ENCODE results near the gene ARMH3. TPM values are rescaled to one million over a fixed set of nuclear protein-coding genes. Genes with fewer than 3 reads are reported as not detected.

Gene ARMH3
- total RNA-seq, 4 donors from 2014 or later = 9.7 to 14.9 (median 13.4) TPM

DNA sequence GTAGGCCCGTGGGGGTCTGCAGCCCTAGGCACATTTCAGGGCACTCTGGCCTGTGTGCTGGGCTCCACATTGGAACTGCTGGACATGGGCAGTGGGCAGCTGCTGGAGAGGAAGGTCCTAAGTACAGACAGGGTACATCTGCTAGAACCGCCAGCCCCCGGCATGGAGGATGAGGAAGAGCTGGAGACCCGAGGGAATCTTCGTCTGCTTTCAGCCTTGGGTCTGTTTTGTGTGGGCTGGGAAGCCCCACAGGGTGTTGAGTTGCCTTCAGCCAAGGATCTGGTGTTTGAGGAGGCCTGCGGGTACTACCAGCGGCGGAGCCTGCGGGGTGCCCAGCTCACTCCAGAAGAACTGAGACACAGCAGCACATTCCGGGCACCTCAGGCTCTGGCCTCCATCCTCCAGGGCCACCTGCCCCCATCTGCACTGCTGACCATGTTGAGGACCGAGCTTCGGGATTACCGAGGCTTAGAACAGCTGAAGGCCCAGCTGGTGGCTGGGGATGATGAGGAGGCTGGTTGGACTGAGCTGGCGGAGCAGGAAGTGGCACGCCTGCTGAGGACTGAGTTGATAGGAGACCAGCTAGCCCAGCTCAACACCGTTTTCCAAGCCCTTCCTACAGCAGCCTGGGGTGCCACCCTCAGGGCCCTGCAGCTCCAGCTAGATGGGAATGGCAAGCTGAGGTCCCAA is 10.6 kb upstream of the ARMH3 start:
- peaks cover 31 to 39% of the 10 kb centered on the region in 2 donors for H3K4me1 ChIP-seq
- H3K36me3 ChIP-seq = no peaks in the 10 kb centered on the region
- intact Hi-C loops (cut with DNase I; ENCODE audit: low total_unique reads) (loop anchor here (5.0 kb wide), 1 partner anchor 66 kb away; the partner anchor contains the start of gene PPRC1), in situ Hi-C loops (cut with MboI; ENCODE audit: low sequenced_read_pairs in 4 of 4) (no loop called here)
- DNase-seq = no peak
- H3K27ac ChIP-seq = peak overlapping the region; percentile 81 to 96 (median 96)
- no peaks in the 10 kb centered on the region for H3K9me3 ChIP-seq
- H3K4me3 ChIP-seq = peak overlapping the region; percentile 66 to 95 (median 85)
- TF ChIP-seq, protein P1, sequence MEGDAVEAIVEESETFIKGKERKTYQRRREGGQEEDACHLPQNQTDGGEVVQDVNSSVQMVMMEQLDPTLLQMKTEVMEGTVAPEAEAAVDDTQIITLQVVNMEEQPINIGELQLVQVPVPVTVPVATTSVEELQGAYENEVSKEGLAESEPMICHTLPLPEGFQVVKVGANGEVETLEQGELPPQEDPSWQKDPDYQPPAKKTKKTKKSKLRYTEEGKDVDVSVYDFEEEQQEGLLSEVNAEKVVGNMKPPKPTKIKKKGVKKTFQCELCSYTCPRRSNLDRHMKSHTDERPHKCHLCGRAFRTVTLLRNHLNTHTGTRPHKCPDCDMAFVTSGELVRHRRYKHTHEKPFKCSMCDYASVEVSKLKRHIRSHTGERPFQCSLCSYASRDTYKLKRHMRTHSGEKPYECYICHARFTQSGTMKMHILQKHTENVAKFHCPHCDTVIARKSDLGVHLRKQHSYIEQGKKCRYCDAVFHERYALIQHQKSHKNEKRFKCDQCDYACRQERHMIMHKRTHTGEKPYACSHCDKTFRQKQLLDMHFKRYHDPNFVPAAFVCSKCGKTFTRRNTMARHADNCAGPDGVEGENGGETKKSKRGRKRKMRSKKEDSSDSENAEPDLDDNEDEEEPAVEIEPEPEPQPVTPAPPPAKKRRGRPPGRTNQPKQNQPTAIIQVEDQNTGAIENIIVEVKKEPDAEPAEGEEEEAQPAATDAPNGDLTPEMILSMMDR (IDR thresholded peaks at IDR 0.05 in 4 of 5, conservative IDR thresholded peaks at IDR 0.05 in 1 of 5) = no peak
- no peak for TF ChIP-seq POLR2A (IDR thresholded peaks at IDR 0.05)
- ATAC-seq = no peak
- H3K27me3 ChIP-seq = no peaks in the 10 kb centered on the region

DNA sequence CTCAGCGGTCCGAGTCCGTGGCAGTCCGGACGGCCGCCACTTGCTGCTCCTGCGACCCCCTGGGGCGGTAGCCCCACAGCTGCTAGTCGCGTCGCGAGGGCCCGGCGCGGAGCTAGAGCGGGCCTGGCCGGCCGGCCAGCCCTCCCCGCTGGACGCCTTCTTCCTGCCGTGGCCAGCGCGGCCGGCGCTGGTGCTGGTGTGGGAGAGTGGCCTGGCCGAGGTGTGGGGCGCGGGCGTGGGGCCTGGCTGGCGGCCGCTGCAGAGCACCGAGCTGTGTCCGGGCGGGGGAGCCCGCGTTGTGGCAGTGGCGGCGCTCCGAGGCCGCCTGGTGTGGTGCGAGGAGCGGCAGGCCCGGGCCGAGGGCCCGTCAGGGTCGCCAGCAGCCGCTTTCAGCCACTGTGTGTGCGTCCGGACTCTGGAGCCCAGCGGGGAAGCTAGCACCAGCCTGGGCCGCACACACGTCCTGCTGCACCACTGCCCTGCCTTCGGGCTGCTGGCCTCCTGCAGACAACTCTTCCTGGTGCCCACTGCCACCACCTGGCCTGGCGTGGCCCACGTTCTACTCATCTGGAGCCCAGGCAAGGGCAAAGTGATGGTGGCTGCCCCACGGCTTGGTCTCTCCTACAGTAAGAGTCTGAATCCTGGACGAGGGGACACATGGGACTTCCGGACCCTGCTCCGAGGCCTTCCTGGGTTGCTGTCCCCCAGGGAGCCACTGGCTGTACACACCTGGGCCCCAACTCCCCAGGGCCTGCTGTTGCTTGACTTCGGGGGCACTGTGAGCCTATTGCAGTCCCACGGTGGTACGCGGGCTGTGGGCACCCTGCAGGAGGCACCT is 9.8 kb upstream of the ARMH3 start:
- in situ Hi-C loops (cut with MboI; ENCODE audit: low sequenced_read_pairs in 4 of 4) (no loop called here), intact Hi-C loops (cut with DNase I; ENCODE audit: low total_unique reads) (loop anchor here (1.0 to 5.0 kb wide), 4 partner anchors 9 to 247 kb away; partner anchors contain the start of genes ARMH3, OGA and PPRC1)
- Histone ChIP-seq H3K9me3 (no peaks in the 10 kb centered on the region), H3K4me3 (peak overlapping the region; percentile 66 to 95 (median 85)), H3K4me1 (peaks cover 31 to 39% of the 10 kb centered on the region in 2 donors), H3K27me3 (no peaks in the 10 kb centered on the region), H3K27ac (peak overlapping the region; percentile 81 to 96 (median 96)), H3K36me3 (no peaks in the 10 kb centered on the region)
- peak; percentile 61 to 63 for ATAC-seq
- peak in 1 of 2 donors; percentile 38 for DNase-seq
- TF ChIP-seq, protein P1 (IDR thresholded peaks at IDR 0.05 in 4 of 5, conservative IDR thresholded peaks at IDR 0.05 in 1 of 5) = no peak
- TF ChIP-seq POLR2A (IDR thresholded peaks at IDR 0.05) = no peak

DNA sequence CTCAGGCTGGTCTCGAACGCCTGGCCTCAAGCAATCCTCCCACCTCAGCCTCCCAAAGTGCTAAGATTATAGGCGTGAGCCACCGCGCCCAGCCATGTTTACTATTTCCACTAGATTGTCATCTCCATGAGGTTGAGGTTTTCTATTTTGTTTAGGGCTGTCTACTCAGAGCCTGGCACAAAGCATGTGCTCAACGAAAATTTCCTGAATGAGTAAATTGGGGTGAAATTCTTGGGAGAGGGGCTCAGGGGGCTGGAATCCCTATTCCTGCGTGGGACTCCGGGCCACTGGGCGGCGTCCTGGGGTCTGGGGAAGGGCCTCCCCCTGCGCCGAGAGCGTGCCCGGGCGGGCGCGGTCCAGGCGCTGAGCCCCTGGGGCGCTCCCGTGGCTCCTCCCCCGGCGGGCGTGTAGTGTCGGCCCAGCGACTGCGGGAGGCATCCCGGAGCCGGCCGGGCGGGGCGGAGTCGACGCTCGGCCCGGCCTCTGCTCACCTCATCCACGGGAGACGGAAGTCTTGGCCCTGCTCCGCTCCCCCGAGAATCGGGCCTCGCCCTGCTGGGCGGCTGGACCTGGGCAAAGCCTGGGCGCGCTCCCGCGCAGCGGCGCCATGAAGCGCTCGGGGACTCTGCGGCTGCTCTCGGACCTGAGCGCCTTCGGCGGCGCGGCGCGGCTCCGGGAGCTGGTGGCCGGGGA is 9.0 kb upstream of the ARMH3 start, which contains the start of gene HPS6:
HPS6 (plus strand) TSS at position 482 of the 693 bp plus-strand sequence; CDS start at position 608, 126 bp downstream.
- Histone ChIP-seq H3K36me3 (no peaks in the 10 kb centered on the region), H3K4me3 (peak within 1 kb of the TSS; percentile 66 to 95 (median 85)), H3K9me3 (no peaks in the 10 kb centered on the region), H3K27ac (peak within 1 kb of the TSS; percentile 81 to 96 (median 96)), H3K4me1 (peaks cover 31 to 39% of the 10 kb centered on the region in 2 donors), H3K27me3 (no peaks in the 10 kb centered on the region)
- ATAC-seq (peak; percentile 91 to 94), DNase-seq (peak; percentile 79 to 85)
- intact Hi-C loops (cut with DNase I; ENCODE audit: low total_unique reads) (loop anchor here (1.0 to 5.0 kb wide), 4 partner anchors 9 to 247 kb away; partner anchors contain the start of genes ARMH3, OGA and PPRC1), in situ Hi-C loops (cut with MboI; ENCODE audit: low sequenced_read_pairs in 4 of 4) (no loop called here)
- peak; percentile 62 to 77 for TF ChIP-seq POLR2A (IDR thresholded peaks at IDR 0.05)
- TF ChIP-seq, protein P1 (IDR thresholded peaks at IDR 0.05 in 4 of 5, conservative IDR thresholded peaks at IDR 0.05 in 1 of 5) = peak in 2 of 5 experiments; percentile 17 to 21

DNA sequence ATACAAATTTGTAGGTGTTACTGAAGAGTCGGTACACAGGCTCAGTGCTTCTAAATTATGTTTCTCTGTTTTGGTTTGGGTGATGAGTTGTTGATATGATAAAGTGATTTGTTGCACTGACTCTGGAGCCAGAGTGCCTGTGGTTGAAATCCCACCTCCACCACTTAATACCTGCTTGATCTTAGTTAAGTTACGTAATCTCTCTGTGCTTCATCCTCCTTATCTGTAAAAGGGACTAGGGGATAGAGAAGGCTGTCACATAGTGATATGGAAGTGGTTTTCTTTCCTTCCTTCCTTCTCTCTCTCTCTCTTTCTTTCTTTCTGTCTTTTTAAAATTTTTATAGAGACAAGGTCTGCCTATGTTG is 8.5 kb upstream of the ARMH3 start:
- Histone ChIP-seq H3K27me3 (no peaks in the 10 kb centered on the region), H3K4me1 (peaks cover 31 to 39% of the 10 kb centered on the region in 2 donors), H3K27ac (peak overlapping the region; percentile 81 to 96 (median 96)), H3K36me3 (no peaks in the 10 kb centered on the region), H3K4me3 (peak overlapping the region; percentile 66 to 95 (median 85)), H3K9me3 (no peaks in the 10 kb centered on the region)
- DNase-seq (no peak), ATAC-seq (no peak)
- in situ Hi-C loops (cut with MboI; ENCODE audit: low sequenced_read_pairs in 4 of 4) = no loop called here
- intact Hi-C loops (cut with DNase I; ENCODE audit: low total_unique reads) = no loop called here
- TF ChIP-seq POLR2A (IDR thresholded peaks at IDR 0.05) = no peak
- TF ChIP-seq, protein P1 (IDR thresholded peaks at IDR 0.05 in 4 of 5, conservative IDR thresholded peaks at IDR 0.05 in 1 of 5) = no peak

All from gastrocnemius medialis (tissue), 4 donors.